Measurements from ENCODE around the gene ST3GAL5.
"Not testable (repeated sequence)": the region's sequence is repeated elsewhere in the genome, so short reads cannot be mapped to it uniquely, and the experiment has no call there.

The ST3GAL5 gene

GRCh38 chr2:85831735-85832134 lies 57.1 kb downstream of the ST3GAL5 start:
- Histone ChIP-seq H3K27ac (ENCODE audit: low read length) (no peak overlapping the region), H3K4me2 (ENCODE audit: low read depth, low read length) (no peak overlapping the region), H3K27me3 (replicated peaks; ENCODE audit: insufficient read depth, low read length) (no peaks in the 10 kb centered on the region), H4K20me1 (ENCODE audit: insufficient read depth, low read length) (no peaks in the 10 kb centered on the region), H3K79me2 (ENCODE audit: low read length) (no peaks in the 10 kb centered on the region), H3K4me3 (ENCODE audit: low read length) (no peak overlapping the region), H3K9ac (ENCODE audit: low read length) (no peak overlapping the region), H3K4me1 (ENCODE audit: low read length) (peaks cover 28% of the 10 kb centered on the region), H3K9me3 (replicated peaks; ENCODE audit: insufficient read depth, low read length) (no peaks in the 10 kb centered on the region), H2AFZ (ENCODE audit: low read length) (no peak overlapping the region), H3K36me3 (replicated peaks; ENCODE audit: insufficient read depth, low read length) (no peaks in the 10 kb centered on the region), H3F3A (ENCODE audit: insufficient read depth, low read length) (0 out of 2 replicates have a peak, but pooled peaks cover 7% of the 10 kb centered on the region), H3K9me2 (replicated peaks; ENCODE audit: insufficient read depth, low read length) (no peaks in the 10 kb centered on the region)
- TF ChIP-seq EZH2 (optimal IDR thresholded peaks at IDR 0.05; ENCODE audit: low read depth, low read length): no peak
- DNase-seq: no peak

- no peak overlapping the region for H3K9ac ChIP-seq (ENCODE audit: low read length)
- no peaks in the 10 kb centered on the region for H3K9me3 ChIP-seq (replicated peaks; ENCODE audit: insufficient read depth, low read length)
- no peak overlapping the region for H3K4me2 ChIP-seq (ENCODE audit: low read depth, low read length)
- no peaks in the 10 kb centered on the region for H3K27me3 ChIP-seq (replicated peaks; ENCODE audit: insufficient read depth, low read length)
- H3F3A ChIP-seq (ENCODE audit: insufficient read depth, low read length): 0 out of 2 replicates have a peak, but pooled peaks cover 7% of the 10 kb centered on the region
- peaks cover 28% of the 10 kb centered on the region for H3K4me1 ChIP-seq (ENCODE audit: low read length)
- H3K36me3 ChIP-seq (replicated peaks; ENCODE audit: insufficient read depth, low read length): no peaks in the 10 kb centered on the region
- H2AFZ ChIP-seq (ENCODE audit: low read length): no peak overlapping the region
- H3K9me2 ChIP-seq (replicated peaks; ENCODE audit: insufficient read depth, low read length): no peaks in the 10 kb centered on the region
- DNase-seq: peak; percentile 39
- TF ChIP-seq, protein P1, sequence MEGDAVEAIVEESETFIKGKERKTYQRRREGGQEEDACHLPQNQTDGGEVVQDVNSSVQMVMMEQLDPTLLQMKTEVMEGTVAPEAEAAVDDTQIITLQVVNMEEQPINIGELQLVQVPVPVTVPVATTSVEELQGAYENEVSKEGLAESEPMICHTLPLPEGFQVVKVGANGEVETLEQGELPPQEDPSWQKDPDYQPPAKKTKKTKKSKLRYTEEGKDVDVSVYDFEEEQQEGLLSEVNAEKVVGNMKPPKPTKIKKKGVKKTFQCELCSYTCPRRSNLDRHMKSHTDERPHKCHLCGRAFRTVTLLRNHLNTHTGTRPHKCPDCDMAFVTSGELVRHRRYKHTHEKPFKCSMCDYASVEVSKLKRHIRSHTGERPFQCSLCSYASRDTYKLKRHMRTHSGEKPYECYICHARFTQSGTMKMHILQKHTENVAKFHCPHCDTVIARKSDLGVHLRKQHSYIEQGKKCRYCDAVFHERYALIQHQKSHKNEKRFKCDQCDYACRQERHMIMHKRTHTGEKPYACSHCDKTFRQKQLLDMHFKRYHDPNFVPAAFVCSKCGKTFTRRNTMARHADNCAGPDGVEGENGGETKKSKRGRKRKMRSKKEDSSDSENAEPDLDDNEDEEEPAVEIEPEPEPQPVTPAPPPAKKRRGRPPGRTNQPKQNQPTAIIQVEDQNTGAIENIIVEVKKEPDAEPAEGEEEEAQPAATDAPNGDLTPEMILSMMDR (IDR thresholded peaks at IDR 0.05; ENCODE audit: low read length): peak; percentile 45
- TF ChIP-seq EZH2phosphoT487 (IDR thresholded peaks at IDR 0.05; ENCODE audit: low read length) (no peak), EZH2 (optimal IDR thresholded peaks at IDR 0.05; ENCODE audit: low read depth, low read length) (no peak)
- no peaks in the 10 kb centered on the region for H3K79me2 ChIP-seq (ENCODE audit: low read length)
- no peak overlapping the region for H3K4me3 ChIP-seq (ENCODE audit: low read length)
- H3K27ac ChIP-seq (ENCODE audit: low read length): no peak overlapping the region
- no peaks in the 10 kb centered on the region for H4K20me1 ChIP-seq (ENCODE audit: insufficient read depth, low read length)
These were observed 58.1 kb downstream of the ST3GAL5 start for GRCh38 chr2:85830645-85831044.

DNA sequence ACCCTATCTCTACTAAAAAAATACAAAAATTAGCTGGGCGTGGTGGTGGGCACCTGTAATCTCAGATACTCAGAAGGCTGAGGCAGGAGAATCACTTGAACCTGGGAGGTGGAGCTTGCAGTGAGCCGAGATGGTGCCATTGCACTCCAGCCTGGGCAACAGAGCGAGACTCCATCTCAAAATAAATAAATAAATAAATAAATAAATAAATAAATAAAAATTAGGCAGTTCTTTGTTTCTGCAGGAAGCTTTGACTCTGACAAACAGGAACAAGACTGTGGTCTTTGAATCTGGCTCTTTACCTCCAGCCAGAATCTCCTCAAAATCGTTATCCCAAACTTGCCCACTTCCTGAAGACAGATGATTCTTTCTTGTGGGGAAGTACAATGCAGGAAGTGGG lies 59.4 kb downstream of the ST3GAL5 start:
- not testable (repeated sequence) for H3K9ac ChIP-seq (ENCODE audit: low read length); H4K20me1 ChIP-seq (ENCODE audit: insufficient read depth, low read length)

DNA sequence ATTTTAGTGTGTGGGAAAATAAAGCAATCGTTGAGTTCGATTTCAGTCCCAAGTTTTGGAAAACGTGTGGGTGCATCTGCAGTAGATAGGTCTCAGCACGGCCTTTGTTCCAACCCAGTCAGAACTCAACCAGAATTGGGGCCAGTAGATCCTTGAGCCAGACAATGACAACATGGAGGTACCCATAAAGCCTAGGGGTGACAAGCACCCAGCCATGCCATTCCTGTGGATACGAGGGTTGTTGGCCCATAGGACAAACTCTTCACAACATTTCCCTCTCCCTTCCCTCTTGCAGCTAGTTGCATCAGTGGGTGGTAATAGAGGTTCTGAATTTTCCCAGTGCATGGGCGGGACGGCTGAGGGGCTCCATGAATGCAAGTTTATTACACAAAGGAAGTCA lies 60.1 kb downstream of the ST3GAL5 start:
- Histone ChIP-seq H3K9me3 (replicated peaks; ENCODE audit: insufficient read depth, low read length) (no peaks in the 10 kb centered on the region), H3K4me2 (ENCODE audit: low read depth, low read length) (no peak overlapping the region), H3K36me3 (replicated peaks; ENCODE audit: insufficient read depth, low read length) (no peaks in the 10 kb centered on the region), H3K4me3 (ENCODE audit: low read length) (no peak overlapping the region), H3F3A (ENCODE audit: insufficient read depth, low read length) (0 out of 2 replicates have a peak, but pooled peaks cover 7% of the 10 kb centered on the region), H3K27ac (ENCODE audit: low read length) (no peak overlapping the region), H3K4me1 (ENCODE audit: low read length) (peaks cover 28% of the 10 kb centered on the region), H3K9me2 (replicated peaks; ENCODE audit: insufficient read depth, low read length) (no peaks in the 10 kb centered on the region), H2AFZ (ENCODE audit: low read length) (no peak overlapping the region), H3K9ac (ENCODE audit: low read length) (no peak overlapping the region), H4K20me1 (ENCODE audit: insufficient read depth, low read length) (no peaks in the 10 kb centered on the region), H3K27me3 (replicated peaks; ENCODE audit: insufficient read depth, low read length) (no peaks in the 10 kb centered on the region), H3K79me2 (ENCODE audit: low read length) (no peaks in the 10 kb centered on the region)
- no peak for TF ChIP-seq EZH2phosphoT487 (IDR thresholded peaks at IDR 0.05; ENCODE audit: low read length)
- no peak for TF ChIP-seq EZH2 (optimal IDR thresholded peaks at IDR 0.05; ENCODE audit: low read depth, low read length)
- TF ChIP-seq, protein P1 (IDR thresholded peaks at IDR 0.05; ENCODE audit: low read length): no peak
- no peak for DNase-seq

More for the DNA sequence above, 59.4 kb downstream of the ST3GAL5 start:
- not testable (repeated sequence) for H3K79me2 ChIP-seq (ENCODE audit: low read length); DNase-seq; H2AFZ ChIP-seq (ENCODE audit: low read length); H3K4me3 ChIP-seq (ENCODE audit: low read length); H3F3A ChIP-seq (ENCODE audit: insufficient read depth, low read length); H3K9me3 ChIP-seq (replicated peaks; ENCODE audit: insufficient read depth, low read length); H3K27me3 ChIP-seq (replicated peaks; ENCODE audit: insufficient read depth, low read length); H3K27ac ChIP-seq (ENCODE audit: low read length); H3K36me3 ChIP-seq (replicated peaks; ENCODE audit: insufficient read depth, low read length); H3K9me2 ChIP-seq (replicated peaks; ENCODE audit: insufficient read depth, low read length); H3K4me2 ChIP-seq (ENCODE audit: low read depth, low read length)
- H3K4me1 ChIP-seq (ENCODE audit: low read length): peaks cover 28% of the 10 kb centered on the region
